Activated CD8-positive, alpha-beta memory T cell treated with anti-CD3 and anti-CD28 coated beads for 1 hour (primary cell): ENCODE data around the gene ZFAND3.
"Not testable (repeated sequence)": the region's sequence is repeated elsewhere in the genome, so short reads cannot be mapped to it uniquely, and the experiment has no call there.

Experiments used
- DNase-seq, 2 donors: peaks; one replicate each; pipeline ENCODE4 v3.0.0-alpha.2; 2020; ENCODE audit warnings: low read depth in 1 of 2; ENCODE audit errors: extremely low read depth in 1 of 2

The ZFAND3 gene

DNA sequence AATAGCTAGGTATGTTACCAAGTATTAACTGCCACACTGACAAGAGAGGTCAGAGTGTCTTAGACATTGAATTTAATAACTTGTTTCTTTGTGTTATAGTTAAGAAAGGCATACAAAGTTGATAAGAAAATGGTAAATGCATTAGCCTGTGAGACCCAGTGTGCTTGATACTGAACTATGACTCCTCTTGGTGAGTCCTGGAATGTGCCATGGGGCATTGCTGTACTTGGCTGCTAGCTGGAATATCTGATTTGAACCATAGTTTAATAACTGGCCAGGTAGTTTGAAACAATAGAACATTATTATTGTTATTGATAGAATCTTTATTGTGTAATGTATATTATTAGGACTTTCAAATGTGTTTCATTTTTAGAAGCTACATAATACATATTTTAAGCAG lies 70.0 kb downstream of the ZFAND3 start:
- DNase-seq = no peak

- DNase-seq = no peak
These were observed 71.5 kb downstream of the ZFAND3 start for GRCh38 chr6:37891072-37891471.

DNA sequence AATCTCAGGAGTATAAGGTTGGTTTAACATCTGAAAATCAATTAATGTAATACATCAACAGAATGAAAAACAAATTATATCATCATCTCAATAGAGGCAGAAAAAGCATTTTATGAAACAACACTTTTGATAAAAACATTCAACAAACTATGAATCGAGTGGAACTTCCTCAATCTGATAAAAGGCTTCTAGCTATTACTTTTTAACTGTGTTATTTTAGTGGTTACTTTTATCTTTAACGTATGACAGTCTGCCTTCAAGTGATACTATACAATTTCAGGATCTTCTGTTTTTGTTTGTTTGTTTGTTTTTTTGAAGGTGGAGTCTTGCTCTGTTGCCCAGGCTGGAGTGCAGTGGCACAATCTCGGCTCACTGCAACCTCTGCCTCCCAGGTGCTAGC lies 73.7 kb downstream of the ZFAND3 start:
- no peak for DNase-seq

- not testable (repeated sequence) for DNase-seq
These were observed 74.2 kb downstream of the ZFAND3 start for GRCh38 chr6:37893734-37894133.

GRCh38 chr6:37894585-37894984 lies 75.1 kb downstream of the ZFAND3 start:
- no peak for DNase-seq

DNA sequence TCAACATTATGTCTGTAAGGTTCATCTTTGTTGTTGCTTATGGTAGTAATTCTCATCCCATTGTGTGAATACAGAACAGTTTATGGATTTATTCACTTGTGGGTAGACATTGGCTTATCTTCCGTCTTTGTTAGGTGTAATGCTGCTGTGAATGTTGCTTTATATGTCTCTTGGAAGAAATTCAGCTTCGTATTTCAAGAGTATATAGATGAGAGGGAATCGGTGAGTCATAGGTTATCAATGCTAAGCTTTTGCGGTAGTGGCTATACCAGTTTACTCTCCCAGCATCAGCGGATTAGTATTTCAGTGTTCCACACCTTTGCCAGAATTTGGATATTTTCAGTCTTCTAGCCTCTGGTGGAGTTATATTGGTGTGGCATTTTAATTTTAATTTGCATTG lies 77.8 kb downstream of the ZFAND3 start:
- no peak for DNase-seq

DNA sequence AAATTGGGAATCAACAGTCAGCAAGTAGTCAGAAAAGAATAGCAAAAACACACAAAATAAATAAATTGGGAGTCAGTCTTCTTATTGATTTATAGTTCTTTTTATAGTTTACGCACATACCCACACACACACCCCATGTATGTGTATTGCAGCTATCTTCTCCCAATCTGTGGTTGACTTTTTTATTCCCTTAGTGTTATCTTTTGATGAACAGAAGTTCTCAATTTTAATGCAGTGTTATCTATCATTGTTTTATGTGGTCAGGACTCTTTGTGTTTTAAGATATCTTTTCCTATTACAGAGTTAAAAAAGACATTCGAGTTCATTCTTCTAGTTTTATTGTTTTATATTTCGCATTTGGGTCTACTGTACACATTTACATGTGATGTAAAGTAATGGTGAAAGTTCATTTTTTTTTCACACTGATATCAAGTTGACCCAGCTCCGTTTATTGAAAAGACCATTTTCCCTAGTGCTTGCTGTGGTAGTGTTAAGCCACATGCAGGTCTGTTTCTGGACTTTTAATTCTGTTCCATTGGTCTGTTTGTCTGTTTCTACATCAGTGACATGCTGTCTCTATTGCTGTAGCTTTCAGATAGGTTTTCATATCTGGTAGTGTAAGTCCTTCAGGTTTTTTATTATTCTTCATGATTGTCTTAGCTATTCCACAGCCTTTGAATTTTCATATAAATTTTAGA lies 78.4 kb downstream of the ZFAND3 start:
- DNase-seq = no peak

GRCh38 chr6:37903351-37904340 lies 84.1 kb downstream of the ZFAND3 start:
- DNase-seq = no peak

GRCh38 chr6:37904590-37904989 lies 85.1 kb downstream of the ZFAND3 start:
- no peak for DNase-seq

- no peak for DNase-seq
These were observed 86.6 kb downstream of the ZFAND3 start for GRCh38 chr6:37906121-37906520.

- no peak for DNase-seq
These were observed 91.5 kb downstream of the ZFAND3 start for GRCh38 chr6:37910998-37911397.

DNA sequence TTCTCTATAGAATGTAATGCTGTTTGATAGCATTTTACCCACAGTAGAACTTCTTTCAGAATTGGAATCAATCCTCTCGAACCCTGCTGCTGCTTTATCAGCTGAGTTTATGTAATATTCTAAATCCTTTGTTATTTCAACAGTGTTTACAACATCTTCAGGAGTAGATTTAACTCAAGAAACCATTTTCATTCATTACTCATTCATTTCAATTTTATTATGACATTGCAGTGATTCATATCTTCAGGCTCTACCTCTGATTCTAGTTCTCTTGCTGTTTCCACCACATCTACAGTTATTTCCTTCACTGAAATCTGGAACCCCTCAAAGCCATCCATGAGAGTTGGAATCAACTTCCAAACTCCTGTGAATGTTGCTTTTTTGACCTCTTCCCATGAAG lies 93.7 kb downstream of the ZFAND3 start:
- no peak for DNase-seq

- DNase-seq = no peak
These were observed 95.9 kb downstream of the ZFAND3 start for GRCh38 chr6:37915463-37915862.

DNA sequence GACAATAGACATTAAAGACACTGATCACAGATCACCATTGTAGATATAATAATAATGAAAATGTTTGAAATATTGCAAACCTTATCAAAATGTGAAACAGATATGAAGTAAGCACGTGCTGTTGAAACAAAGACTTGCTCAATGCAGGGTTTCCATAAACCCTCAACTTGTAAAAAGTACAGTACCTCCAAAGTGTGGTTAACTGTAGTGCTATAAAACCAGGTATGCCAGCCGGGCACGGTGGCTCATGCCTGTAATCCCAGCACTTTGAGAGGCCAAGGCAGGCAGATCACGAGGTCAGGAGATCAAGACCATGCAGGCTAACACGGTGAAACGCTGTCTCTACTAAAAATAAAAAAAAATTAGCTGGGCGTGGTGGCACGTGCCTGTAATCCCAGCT lies 96.6 kb downstream of the ZFAND3 start:
- DNase-seq = no peak

DNA sequence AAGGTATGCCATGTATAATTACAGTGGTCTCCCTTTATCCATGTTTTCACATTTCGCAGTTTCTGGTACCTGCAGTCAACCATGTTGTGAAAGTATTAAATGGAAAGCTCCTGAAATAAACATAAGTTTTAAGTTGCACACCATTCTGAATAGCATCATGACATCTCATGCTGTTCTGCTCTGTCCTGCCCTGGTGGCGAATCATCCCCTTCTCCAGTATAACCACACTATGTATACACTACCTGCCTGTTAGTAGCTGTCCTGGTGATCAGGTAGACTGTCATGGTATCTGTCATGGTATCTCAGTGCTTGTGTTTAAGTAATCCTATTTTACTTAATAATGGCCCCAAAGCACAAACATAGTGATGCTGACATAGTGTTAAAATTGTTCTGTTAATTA lies 97.1 kb downstream of the ZFAND3 start:
- DNase-seq = no peak

GRCh38 chr6:37917566-37917965 lies 98.0 kb downstream of the ZFAND3 start:
- no peak for DNase-seq

DNA sequence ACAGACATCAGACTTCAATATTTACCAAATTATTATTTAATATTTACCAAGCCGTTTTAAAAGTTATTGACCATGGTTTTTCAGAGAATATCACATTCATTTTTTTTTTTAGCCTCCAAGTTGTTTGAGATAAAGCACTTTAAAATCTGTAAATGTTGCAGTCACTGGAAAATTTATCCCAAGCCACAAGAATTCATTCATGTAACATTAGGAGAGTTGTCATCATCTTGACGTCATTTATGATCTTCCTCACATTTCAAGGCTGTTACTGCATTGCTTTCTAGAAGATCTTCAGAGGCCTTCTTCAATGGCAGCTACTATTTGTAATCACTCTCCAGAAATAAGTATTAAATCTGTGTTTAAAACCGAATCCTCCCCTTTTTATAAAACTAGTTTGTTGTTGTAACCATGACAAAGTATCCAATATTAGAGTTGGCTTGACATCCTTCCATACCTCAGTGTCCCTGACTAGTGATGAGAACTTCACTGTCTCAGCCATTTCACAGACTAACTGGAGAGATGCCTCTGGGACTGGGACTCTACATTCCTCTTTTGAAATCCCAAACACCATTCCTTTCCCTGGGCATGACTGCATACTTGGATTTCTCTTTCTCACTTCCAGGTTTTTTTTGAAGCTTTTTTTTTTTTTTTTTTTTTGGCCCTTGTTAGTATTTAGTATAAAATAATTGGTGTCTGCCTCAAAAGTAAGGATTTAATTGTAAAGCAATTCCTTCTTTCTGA lies 100.1 kb downstream of the ZFAND3 start:
- no peak for DNase-seq

GRCh38 chr6:37920667-37921066 lies 101.1 kb downstream of the ZFAND3 start:
- DNase-seq = no peak

DNA sequence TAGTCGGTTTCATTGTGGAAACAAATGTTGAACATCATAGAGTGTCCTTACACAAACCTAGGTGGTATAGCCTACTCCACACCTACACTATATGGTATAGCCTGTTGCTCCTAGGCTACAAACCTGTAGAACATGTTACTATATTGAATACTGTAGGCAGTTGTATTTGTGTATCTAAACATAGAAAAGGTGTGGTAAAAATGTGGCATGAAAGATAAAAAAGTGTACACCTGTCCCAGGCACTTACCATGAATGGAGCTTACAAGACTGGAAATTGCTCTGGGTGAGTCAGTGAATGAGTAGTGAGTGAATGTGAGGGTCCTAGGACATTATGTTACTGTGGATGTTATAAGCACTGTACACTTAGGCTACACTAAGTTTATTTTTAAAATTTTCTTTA lies 103.0 kb downstream of the ZFAND3 start:
- DNase-seq = no peak

DNA sequence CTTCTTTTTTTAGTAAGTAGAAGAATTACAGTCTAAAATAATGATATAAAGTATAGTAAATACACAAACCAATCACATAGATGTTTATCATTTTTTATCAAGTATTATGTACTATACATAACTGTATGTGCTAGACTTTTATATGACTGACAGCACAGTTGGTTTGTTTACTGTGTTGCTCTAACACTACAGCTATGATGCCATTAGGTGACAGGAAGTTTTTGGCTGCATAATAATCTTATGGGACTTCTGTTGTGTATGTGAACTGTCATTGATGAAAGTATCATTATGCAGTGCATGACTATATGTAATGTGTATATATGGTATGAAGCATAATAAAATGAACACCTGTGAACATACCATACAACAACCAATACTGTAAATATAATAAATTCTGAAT lies 104.0 kb downstream of the ZFAND3 start:
- DNase-seq = no peak

DNA sequence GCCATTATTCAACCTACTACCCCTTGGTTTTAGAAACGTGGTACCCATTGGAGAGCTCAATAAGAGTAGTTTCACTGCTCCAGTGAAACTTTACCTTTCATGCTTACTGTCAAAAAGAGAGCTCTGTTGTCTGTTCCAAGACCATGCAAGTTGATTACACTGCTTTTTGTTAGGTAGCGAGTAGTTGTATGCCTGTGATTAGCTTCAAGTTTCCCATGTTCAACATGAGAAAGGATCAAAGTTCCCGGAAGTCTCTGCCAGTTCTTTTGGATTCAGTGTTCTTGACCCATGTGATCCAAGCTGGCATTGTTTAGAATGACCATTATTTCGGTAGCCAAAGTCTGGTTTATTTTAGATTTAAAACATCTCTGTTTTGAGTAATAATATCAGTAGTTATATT lies 107.1 kb downstream of the ZFAND3 start:
- DNase-seq = no peak
